ENCODE results near the gene DGUOK.
A peak's percentile ranks its signal among the peaks of the same experiment; 100 is the strongest.

DGUOK gene

DNA sequence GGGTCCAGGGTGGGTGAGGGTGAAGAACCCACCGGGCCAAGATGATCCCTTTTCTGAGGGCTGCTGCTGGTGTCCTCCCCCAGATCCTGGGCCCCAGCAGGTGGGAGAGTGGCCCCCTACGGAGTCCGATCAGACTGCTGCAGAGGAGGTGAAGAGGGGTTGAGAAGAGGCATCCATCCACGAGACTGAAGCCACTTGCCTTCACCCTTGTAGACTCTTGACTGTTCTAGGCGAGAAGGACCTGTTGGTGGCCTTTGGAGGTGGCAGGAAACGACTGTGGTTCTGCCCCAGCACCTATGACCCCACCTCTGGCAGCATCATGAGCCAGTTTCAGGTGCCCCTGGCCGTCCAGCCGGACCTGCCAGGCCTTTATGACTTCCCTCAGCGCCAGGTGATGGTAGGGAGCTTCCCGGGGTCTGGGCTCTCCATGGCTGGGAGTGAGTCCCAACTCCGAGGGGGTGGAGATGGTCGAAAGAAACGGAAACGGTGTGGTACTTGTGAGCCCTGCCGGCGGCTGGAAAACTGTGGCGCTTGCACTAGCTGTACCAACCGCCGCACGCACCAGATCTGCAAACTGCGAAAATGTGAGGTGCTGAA, 59.5 kb downstream of the DGUOK start:
- DNase-seq (ENCODE audit: insufficient read length) (no peak), FAIRE-seq (peak; percentile 57)
- no peak; the same call in 1 of the 2 replicates for TF ChIP-seq POLR2AphosphoS5 (IDR thresholded peaks at IDR 0.05; ENCODE audit: low read depth, low read length)
- TF ChIP-seq POLR2A (IDR thresholded peaks at IDR 0.05; ENCODE audit: low read depth, low read length), result peak; percentile 48; the same call in 1 of the 2 replicates

DNA sequence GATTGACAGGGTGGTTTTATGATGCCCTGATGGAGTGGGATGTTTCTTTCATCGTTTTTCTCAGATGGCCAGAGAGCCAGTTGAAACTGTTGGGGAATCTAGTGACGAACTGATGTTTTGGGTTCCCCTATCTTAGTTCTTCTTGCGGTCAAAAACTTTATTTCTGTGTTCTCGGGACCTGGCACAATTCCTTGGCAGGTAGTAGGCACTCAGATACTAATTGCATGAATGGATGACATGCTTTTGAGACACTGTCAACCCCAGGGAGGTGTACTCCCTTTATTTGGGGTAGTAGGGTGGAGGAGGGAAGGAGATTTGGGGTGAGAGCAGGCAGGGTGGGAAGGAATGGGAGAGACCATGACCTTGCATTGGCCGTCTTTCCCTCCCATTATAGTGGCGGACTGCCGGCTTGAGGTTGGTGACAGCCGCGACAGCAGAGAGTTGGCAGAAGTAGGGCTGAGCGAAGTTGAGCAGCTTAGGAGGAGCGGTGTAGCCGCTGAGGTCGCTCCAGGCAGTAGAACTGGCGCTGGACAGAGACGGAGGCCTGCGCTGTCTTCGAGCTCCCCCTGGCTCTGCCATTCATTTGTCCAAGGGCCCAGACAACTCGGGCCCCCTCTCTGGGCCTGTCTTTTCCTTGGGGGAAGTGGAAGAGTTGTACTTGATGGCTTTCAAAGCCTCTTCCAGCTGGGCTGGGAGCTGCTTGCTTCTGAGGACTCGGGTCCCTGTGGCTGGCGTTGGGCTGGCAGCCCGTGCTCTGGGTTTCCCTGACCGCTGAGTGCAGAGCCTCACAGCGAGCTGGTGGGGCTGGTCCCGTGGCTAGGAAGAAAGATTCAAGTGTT, 60.6 kb downstream of the DGUOK start:
- DNase-seq (ENCODE audit: insufficient read length) (no peak), FAIRE-seq (no peak)
- no peak for TF ChIP-seq TAF1 (IDR thresholded peaks at IDR 0.05; ENCODE audit: borderline replicate concordance, low read depth, low read length)

- DNase-seq (ENCODE audit: insufficient read length), result no peak
- no peak for FAIRE-seq
- TF ChIP-seq POLR2AphosphoS5 (IDR thresholded peaks at IDR 0.05; ENCODE audit: low read depth, low read length), result no peak
- no peak for TF ChIP-seq TAF1 (IDR thresholded peaks at IDR 0.05; ENCODE audit: borderline replicate concordance, low read depth, low read length)
- no peak for TF ChIP-seq POLR2A (IDR thresholded peaks at IDR 0.05; ENCODE audit: low read depth, low read length)
Observed at GRCh38 chr2:73987948-73988700, 61.4 kb downstream of the DGUOK start.

GRCh38 chr2:73989972-73990371, 63.3 kb downstream of the DGUOK start:
- no peak for FAIRE-seq
- TF ChIP-seq POLR2AphosphoS5 (IDR thresholded peaks at IDR 0.05; ENCODE audit: low read depth, low read length) (no peak), TAF1 (IDR thresholded peaks at IDR 0.05; ENCODE audit: borderline replicate concordance, low read depth, low read length) (no peak), POLR2A (IDR thresholded peaks at IDR 0.05; ENCODE audit: low read depth, low read length) (no peak)
- DNase-seq (ENCODE audit: insufficient read length), result no peak

DNA sequence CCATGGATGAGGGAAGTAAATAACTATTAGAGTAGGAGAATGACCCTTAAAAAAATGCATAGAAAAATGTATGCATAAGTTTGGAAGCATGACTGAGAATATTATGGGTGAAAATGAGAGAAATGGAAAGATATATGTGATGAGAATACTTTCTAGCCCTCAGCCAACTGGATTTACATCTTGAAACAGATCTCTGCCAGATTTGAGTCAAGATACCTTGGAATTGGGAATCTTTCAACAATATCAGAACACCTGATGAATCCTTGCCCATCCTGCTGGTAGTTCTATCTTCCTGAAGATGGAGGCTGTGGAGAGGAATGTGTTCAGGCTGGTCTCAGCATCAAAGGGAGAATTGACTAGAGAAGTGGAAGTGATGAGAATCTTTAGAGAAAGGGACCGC, 63.9 kb downstream of the DGUOK start:
- DNase-seq (ENCODE audit: insufficient read length) (no peak), FAIRE-seq (no peak)
- TF ChIP-seq TAF1 (IDR thresholded peaks at IDR 0.05; ENCODE audit: borderline replicate concordance, low read depth, low read length) (no peak), POLR2A (IDR thresholded peaks at IDR 0.05; ENCODE audit: low read depth, low read length) (no peak), POLR2AphosphoS5 (IDR thresholded peaks at IDR 0.05; ENCODE audit: low read depth, low read length) (no peak)

DNA sequence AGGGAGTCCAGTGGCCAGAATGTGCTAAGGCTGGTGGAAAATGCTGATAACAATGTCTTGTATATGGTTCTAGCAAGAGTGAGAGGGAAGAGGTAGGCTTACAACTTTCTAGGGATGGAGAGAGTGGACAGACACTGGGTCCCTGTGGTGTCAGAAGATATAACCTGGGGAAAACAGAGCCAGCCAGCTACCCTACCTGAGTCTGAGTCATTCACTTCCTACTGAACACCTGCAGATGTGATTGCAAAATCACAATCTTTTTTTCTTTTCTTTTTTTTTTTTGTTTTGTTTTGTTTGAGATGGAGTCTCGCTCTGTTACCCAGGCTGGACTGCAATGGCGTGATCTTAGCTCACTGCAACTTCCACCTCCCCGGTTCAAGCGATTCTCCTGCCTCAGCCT, 65.4 kb downstream of the DGUOK start:
- no peak for FAIRE-seq
- DNase-seq (ENCODE audit: insufficient read length), result no peak
- TF ChIP-seq TAF1 (IDR thresholded peaks at IDR 0.05; ENCODE audit: borderline replicate concordance, low read depth, low read length) (no peak), POLR2AphosphoS5 (IDR thresholded peaks at IDR 0.05; ENCODE audit: low read depth, low read length) (no peak), POLR2A (IDR thresholded peaks at IDR 0.05; ENCODE audit: low read depth, low read length) (0 out of 2 replicates have a peak, but pooled peaks have one; percentile 21)

GRCh38 chr2:73993376-73993775, 66.7 kb downstream of the DGUOK start:
- FAIRE-seq, result no peak

GRCh38 chr2:73993778-73994177, 67.1 kb downstream of the DGUOK start:
- FAIRE-seq (no peak), DNase-seq (ENCODE audit: insufficient read length) (no peak)
- TF ChIP-seq POLR2AphosphoS5 (IDR thresholded peaks at IDR 0.05; ENCODE audit: low read depth, low read length) (no peak), TAF1 (IDR thresholded peaks at IDR 0.05; ENCODE audit: borderline replicate concordance, low read depth, low read length) (no peak), POLR2A (IDR thresholded peaks at IDR 0.05; ENCODE audit: low read depth, low read length) (no peak)

More at GRCh38 chr2:73993376-73993775, 66.7 kb downstream of the DGUOK start:
- TF ChIP-seq POLR2AphosphoS5 (IDR thresholded peaks at IDR 0.05; ENCODE audit: low read depth, low read length) (no peak), TAF1 (IDR thresholded peaks at IDR 0.05; ENCODE audit: borderline replicate concordance, low read depth, low read length) (no peak), POLR2A (IDR thresholded peaks at IDR 0.05; ENCODE audit: low read depth, low read length) (no peak)
- no peak for DNase-seq (ENCODE audit: insufficient read length)

- no peak for TF ChIP-seq TAF1 (IDR thresholded peaks at IDR 0.05; ENCODE audit: borderline replicate concordance, low read depth, low read length)
- FAIRE-seq (no peak), DNase-seq (ENCODE audit: insufficient read length) (no peak)
Observed at GRCh38 chr2:73994178-73994831, 67.6 kb downstream of the DGUOK start.

GRCh38 chr2:73995810-73996209, 69.1 kb downstream of the DGUOK start:
- FAIRE-seq (no peak), DNase-seq (ENCODE audit: insufficient read length) (no peak)
- TF ChIP-seq POLR2AphosphoS5 (IDR thresholded peaks at IDR 0.05; ENCODE audit: low read depth, low read length) (no peak), POLR2A (IDR thresholded peaks at IDR 0.05; ENCODE audit: low read depth, low read length) (no peak), TAF1 (IDR thresholded peaks at IDR 0.05; ENCODE audit: borderline replicate concordance, low read depth, low read length) (no peak)

GRCh38 chr2:73997813-73998212, 71.1 kb downstream of the DGUOK start:
- FAIRE-seq, result no peak
- no peak for TF ChIP-seq POLR2A (IDR thresholded peaks at IDR 0.05; ENCODE audit: low read depth, low read length)
- DNase-seq (ENCODE audit: insufficient read length), result no peak

All from GM12892 (cell line).